OCI-LY7 (cell line): ENCODE data around the gene DTWD2.

Experiments
- CTCF ChIP-seq: fragments of 200-600 bp; sonication (generic); conservative IDR thresholded peaks from 2 replicates; pipeline ENCODE4 v1.5.1; 2014; ENCODE audit warnings: mild to moderate bottlenecking, antibody characterized with exemption, low read length, moderate library complexity, mixed read lengths
- EZH2phosphoT487 ChIP-seq: fragments of 200-600 bp; sonication (generic); IDR thresholded peaks from 2 replicates; pipeline ENCODE4 v1.6.1; 2018; ENCODE audit warnings: low read depth, borderline replicate concordance, mild to moderate bottlenecking, mixed run types, antibody characterized with exemption, low read length, moderate library complexity, mixed read lengths

- TF ChIP-seq CTCF: no peak
- no peak for TF ChIP-seq EZH2phosphoT487
Observed at GRCh38 chr5:118918232-118918631, 70.1 kb downstream of the DTWD2 start.
